ENCODE data around the gene GLIPR2. TPM values are rescaled to one million over a fixed set of nuclear protein-coding genes. Genes with fewer than 3 reads are reported as not detected.
A peak's percentile ranks its signal among the peaks of the same experiment; 100 is the strongest.

Gene GLIPR2
- total and polyA plus RNA-seq, 2 of the 4 experiments (the other 2 are of a cell fraction): 35.8 to 43.3 TPM

GRCh38 chr9:36154331-36154952 lies 17.9 kb downstream of the GLIPR2 start:
- Histone ChIP-seq H2AK5ac (ENCODE audit: low read depth, low read length) (0 out of 2 replicates have a peak overlapping the region, but pooled peaks have one; percentile 6), H3K9ac (ENCODE audit: low read depth, low read length) (peak overlapping the region; percentile 10; the same call in 1 of the 2 replicates), H3K18ac (ENCODE audit: low read depth, low read length) (peak overlapping the region; percentile 13; the same call in 1 of the 2 replicates), H2BK15ac (ENCODE audit: low read depth, low read length) (no peak overlapping the region), H3K27me3 (ENCODE audit: control insufficient read depth, insufficient read depth, low read length) (no peaks in the 10 kb centered on the region), H3K23ac (ENCODE audit: low read depth, low read length) (peak overlapping the region; percentile 21; the same call in 1 of the 2 replicates), H3K79me1 (ENCODE audit: low read depth in 1 of 2, low read length in 2 of 2) (peaks cover 0 to 34% of the 10 kb centered on the region in 2 experiments; a peak in 3 of 4 replicates), H3K27ac (ENCODE audit: insufficient read depth, low read length) (peak overlapping the region; percentile 54), H2BK20ac (ENCODE audit: low read depth, low read length) (no peak overlapping the region), H3K4me2 (ENCODE audit: low read depth, low read length) (peak overlapping the region; percentile 44), H3K36me3 (ENCODE audit: control insufficient read depth, insufficient read depth, low read length) (peaks cover 38% of the 10 kb centered on the region), H4K5ac (ENCODE audit: low read depth, low read length) (peak overlapping the region; percentile 31), H3K9me1 (ENCODE audit: insufficient read depth, low read length) (peaks cover 28% of the 10 kb centered on the region), H3K4me3 (ENCODE audit: insufficient read depth, low read depth, low read length) (no peak overlapping the region), H2BK5ac (ENCODE audit: low read depth, low read length, poor library complexity, severe bottlenecking) (peak overlapping the region; percentile 9), H4K8ac (ENCODE audit: low read depth in 2 of 2, low read length in 2 of 2) (peak overlapping the region in 1 of 2 experiments; percentile 43; a peak in 2 of 4 replicates), H3K4ac (ENCODE audit: low read depth, low read length) (peak overlapping the region; percentile 47), H4K20me1 (ENCODE audit: insufficient read depth, low read length) (no peaks in the 10 kb centered on the region), H2AK9ac (replicated peaks; ENCODE audit: low read depth, low read length, poor library complexity) (peak overlapping the region; percentile 2), H2BK120ac (ENCODE audit: low read depth, low read length) (peak overlapping the region; percentile 32; the same call in 1 of the 2 replicates), H3K14ac (replicated peaks; ENCODE audit: low read depth, low read length) (peak overlapping the region; percentile 61; the same call in 1 of the 2 replicates), H3K56ac (ENCODE audit: extremely low read depth, insufficient read depth, low read length) (no peak overlapping the region), H3K4me1 (ENCODE audit: control insufficient read depth, insufficient read depth, low read length) (peaks cover 17% of the 10 kb centered on the region), H3K9me3 (ENCODE audit: control insufficient read depth, insufficient read depth, low read length) (peaks cover 2% of the 10 kb centered on the region; the same call in 1 of the 2 replicates), H4K91ac (ENCODE audit: insufficient read depth, low read depth, low read length) (no peak overlapping the region), H2AFZ (replicated peaks; ENCODE audit: low read length, poor library complexity) (peak overlapping the region; percentile 46)
- ChIA-PET POLR2A (ENCODE audit: unreplicated experiment) (interaction anchor here (0.6 kb wide), 1 partner anchor 466 kb away, joined by 10 read pairs; no protein-coding TSS in a partner anchor), CTCF (interaction anchor here (1.0 kb wide), 1 partner anchor 13 kb away, joined by 3 read pairs; no protein-coding TSS in a partner anchor)
- ATAC-seq (ENCODE audit: low read depth) (peak; percentile 64), DNase-seq (peak; percentile 71)
- TF ChIP-seq MXI1 (IDR thresholded peaks at IDR 0.05; ENCODE audit: borderline replicate concordance, low read depth, low read length): 0 out of 2 replicates have a peak, but pooled peaks have one; percentile 16
- no peak for TF ChIP-seq MAZ (IDR thresholded peaks at IDR 0.05; ENCODE audit: borderline replicate concordance, low read depth, low read length)
- TF ChIP-seq MAFK (IDR thresholded peaks at IDR 0.05; ENCODE audit: low read depth, low read length): 0 out of 2 replicates have a peak, but pooled peaks have one; percentile 6
- peak; percentile 96 for TF ChIP-seq BHLHE40 (IDR thresholded peaks at IDR 0.05; ENCODE audit: low read depth, low read length)
- no peak for TF ChIP-seq FOS (IDR thresholded peaks at IDR 0.05; ENCODE audit: low read depth, low read length)
- TF ChIP-seq RFX5 (IDR thresholded peaks at IDR 0.05; ENCODE audit: low read depth, low read length): no peak
- no peak for TF ChIP-seq POLR2A (IDR thresholded peaks at IDR 0.05; ENCODE audit: low read depth, low read length)
- dilution Hi-C loops (cut with HindIII; ENCODE audit: low sequenced_read_pairs, unreplicated experiment) (no loop called here), in situ Hi-C loops (cut with MboI; ENCODE audit: low sequenced_read_pairs) (no loop called here), intact Hi-C loops (cut with micrococcal nuclease) (no loop called here)
- WGBS, 2 experiments (ENCODE audit: extremely low coverage in 2 of 2, insufficient read length in 1 of 2): no CpG with 5 or more reads among the region's 11 CpGs
- no TSS peak for BruUV-seq (replicated peaks)
